SK-N-SH (cell line): Measurements from ENCODE around the gene RNU7-1. TPM values are rescaled to one million over a fixed set of nuclear protein-coding genes. Genes with fewer than 3 reads are reported as not detected.
A peak's percentile ranks its signal among the peaks of the same experiment; 100 is the strongest.

Experiments used
- CTCF ChIA-PET: fragments of 300-600, 350-600 bp; formaldehyde crosslinking; extraction: SDS; loops from one replicate; lab custom pipeline; 2021; lab: Yijun Ruan, JAX
- POLR2A ChIA-PET: fragments of 350-600 bp; sonication (Branson Sonifier 250); formaldehyde crosslinking; extraction: SDS; loops from one replicate; lab custom pipeline; 2020; ENCODE audit warnings: antibody characterized with exemption, inconsistent platforms; lab: Yijun Ruan, JAX
- DNase-seq: peaks from one replicate; pipeline ENCODE4 v3.0.0; 2012
- H2AFZ ChIP-seq: fragments of 200-600 bp; sonication (generic); 2 replicates; pipeline ENCODE4 v1.8.1; 2016; ENCODE audit warnings: antibody characterized with exemption, mild to moderate bottlenecking, low read depth
- H3F3A ChIP-seq: fragments of 200-600 bp; sonication (generic); replicated peaks from 2 replicates; pipeline ENCODE3; 2016; ENCODE audit warnings: antibody characterized with exemption, mild to moderate bottlenecking; ENCODE audit not compliant: insufficient read depth
- H3K27ac ChIP-seq, 2 experiments: fragments of 200-500 bp in 1 of 2; fragments of 200-600 bp in 1 of 2; sonication (Bioruptor generic) in 1 of 2; sonication (generic), shearing (Covaris generic) in 1 of 2; 2 replicates each; pipeline versions ENCODE4 v1.5.1 to v1.6.1; 2014 to 2016; ENCODE audit warnings: low read depth in 2 of 2, inconsistent platforms in 1 of 2, low read length in 1 of 2, mild to moderate bottlenecking in 1 of 2, mixed read lengths in 1 of 2
- H3K27me3 ChIP-seq: fragments of 200-600 bp; sonication (generic), shearing (Covaris generic); 2 replicates; pipeline ENCODE4 v1.6.1; 2016; ENCODE audit warnings: mixed run types; ENCODE audit not compliant: insufficient read depth
- H3K36me3 ChIP-seq, 2 experiments: fragments of 200-500 bp in 1 of 2; fragments of 200-600 bp in 1 of 2; sonication (Bioruptor generic) in 1 of 2; sonication (generic) in 1 of 2; replicated peaks in 1 of 2; 2 replicates each; pipeline versions ENCODE3 to v1.5.1; 2014 to 2016; ENCODE audit warnings: low read length in 1 of 2, mild to moderate bottlenecking in 1 of 2; ENCODE audit not compliant: insufficient read depth in 2 of 2, control insufficient read depth in 1 of 2
- H3K4me1 ChIP-seq, 2 experiments: fragments of 200-500 bp in 1 of 2; fragments of 200-600 bp in 1 of 2; sonication (Bioruptor generic) in 1 of 2; sonication (generic), shearing (Covaris generic) in 1 of 2; 2 replicates each; pipeline versions ENCODE4 v1.5.1 to v1.6.1; 2014 to 2016; ENCODE audit warnings: low read depth in 1 of 2, low read length in 1 of 2, mixed run types in 1 of 2; ENCODE audit not compliant: insufficient read depth in 2 of 2, control insufficient read depth in 1 of 2
- H3K4me2 ChIP-seq: fragments of 200-600 bp; sonication (generic), shearing (Covaris generic); 2 replicates; pipeline ENCODE4 v1.6.1; 2017; ENCODE audit warnings: mixed run types
- H3K4me3 ChIP-seq, 2 experiments: fragments of 200-500 bp in 1 of 2; fragments of 200-600 bp in 1 of 2; sonication (Bioruptor generic) in 1 of 2; sonication (generic), shearing (Covaris generic) in 1 of 2; 2 replicates each; pipeline versions ENCODE4 v1.5.1 to v1.8.1; 2014 to 2016; ENCODE audit warnings: low read depth in 2 of 2, inconsistent platforms in 1 of 2, low read length in 1 of 2, mild to moderate bottlenecking in 1 of 2, mixed read lengths in 1 of 2, moderate library complexity in 1 of 2
- H3K79me2 ChIP-seq: fragments of 200-600 bp; sonication (generic); 2 replicates; pipeline ENCODE4 v1.8.1; 2017; ENCODE audit warnings: mild to moderate bottlenecking; ENCODE audit not compliant: insufficient read depth
- H3K9ac ChIP-seq: fragments of 200-600 bp; sonication (generic); 2 replicates; pipeline ENCODE4 v1.6.1; 2017; ENCODE audit warnings: mixed run types
- H3K9me2 ChIP-seq: fragments of 200-600 bp; sonication (generic); 2 replicates; pipeline ENCODE4 v1.6.1; 2017; ENCODE audit warnings: mixed run types
- H3K9me3 ChIP-seq: fragments of 200-600 bp; sonication (generic); 2 replicates; pipeline ENCODE4 v1.6.1; 2017; ENCODE audit warnings: mixed run types, mild to moderate bottlenecking, moderate library complexity
- H4K20me1 ChIP-seq: fragments of 200-600 bp; sonication (generic); 2 replicates; pipeline ENCODE4 v1.6.1; 2017; ENCODE audit warnings: mild to moderate bottlenecking, mixed run types; ENCODE audit not compliant: insufficient read depth
- CHD2 ChIP-seq: fragments of 150-350 bp; IDR thresholded peaks from 2 replicates; pipeline ENCODE4 v1.6.1; 2018; ENCODE audit warnings: low read length; ENCODE audit not compliant: partially characterized antibody
- EZH2phosphoT487 ChIP-seq: fragments of 200-600 bp; sonication (generic); IDR thresholded peaks from 2 replicates; pipeline ENCODE4 v1.6.1; 2017; ENCODE audit warnings: low read depth, mixed run types, mild to moderate bottlenecking, antibody characterized with exemption, moderate library complexity, borderline replicate concordance
- FOSL2 ChIP-seq: IDR thresholded peaks from 2 replicates; pipeline ENCODE4 v1.4.0; 2012; ENCODE audit warnings: low read depth, mild to moderate bottlenecking, moderate library complexity, borderline replicate concordance
- IRF3 ChIP-seq: fragments of 150-350 bp; IDR thresholded peaks from 2 replicates; pipeline ENCODE4 v1.6.1; 2016; ENCODE audit warnings: mild to moderate bottlenecking, low read depth, low read length
- MEF2A ChIP-seq: IDR thresholded peaks from 2 replicates; pipeline ENCODE4 v1.4.0; 2012; ENCODE audit warnings: low read depth, borderline replicate concordance
- MXI1 ChIP-seq: IDR thresholded peaks from 2 replicates; pipeline ENCODE4 v1.6.1; 2012; ENCODE audit warnings: mild to moderate bottlenecking, low read depth, low read length, improper control_type of control experiment
- NFIC ChIP-seq: IDR thresholded peaks from 2 replicates; pipeline ENCODE4 v1.4.0; 2012; ENCODE audit warnings: borderline replicate concordance
- NRF1 ChIP-seq: IDR thresholded peaks from 2 replicates; pipeline ENCODE4 v1.6.1; 2012; ENCODE audit warnings: low read depth, mild to moderate bottlenecking, low read length
- PBX3 ChIP-seq: IDR thresholded peaks from 2 replicates; pipeline ENCODE4; 2012
- TAF1 ChIP-seq: IDR thresholded peaks from 2 replicates; pipeline ENCODE4 v1.6.1; 2012; ENCODE audit warnings: low read depth, mild to moderate bottlenecking, low read length, moderate library complexity, borderline replicate concordance
- TEAD4 ChIP-seq: IDR thresholded peaks from 2 replicates; pipeline ENCODE4 v1.4.0; 2012; ENCODE audit warnings: mild to moderate bottlenecking, borderline replicate concordance; ENCODE audit not compliant: insufficient read depth
- WGBS: methylation state at CpG from one replicate; pipeline ENCODE4 v1.1.6; 2017; ENCODE audit warnings: low lambda C conversion rate; 5-methylcytosine and 5-hydroxymethylcytosine counted together
- polyA plus RNA-seq, 3 experiments: library from polyadenylated mRNA; depleted of rRNA; stranded (reverse); fragments of >200 nt; gene quantifications; 2 replicates each; pipeline ENCODE4 v1.2.3, GENCODE V29; 2012
- TF ChIP-seq, protein P1 (sequence below): IDR thresholded peaks from 2 replicates; pipeline ENCODE4 v1.4.0; 2012; ENCODE audit warnings: low read depth, borderline replicate concordance

The RNU7-1 gene
- polyA plus RNA-seq, 1 of the 3 experiments (the other 2 are of a cell fraction) = not detected

DNA sequence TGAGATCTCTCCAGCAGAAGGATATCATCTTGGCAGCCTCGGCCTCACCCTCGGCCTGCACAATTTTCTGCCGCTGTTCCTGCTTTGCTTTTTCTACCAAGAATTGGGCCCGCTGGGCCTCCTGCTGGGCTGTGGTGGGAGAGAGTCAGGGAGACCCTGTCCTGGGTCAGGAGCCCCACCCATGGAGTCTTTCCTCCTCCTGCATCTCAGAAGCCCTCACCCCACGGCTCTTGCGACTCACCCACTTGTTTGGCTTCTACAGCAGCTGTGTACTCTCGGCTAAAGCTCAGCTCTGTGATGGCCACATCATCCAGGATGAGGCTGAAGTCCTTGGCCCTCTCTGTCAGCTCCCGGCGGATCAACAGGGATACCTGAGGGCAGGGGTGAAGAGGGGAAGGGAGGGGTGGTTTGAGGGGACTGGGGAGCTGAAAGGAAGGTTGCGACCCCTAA is 24.1 kb downstream of the RNU7-1 start:
- Histone ChIP-seq H3K27ac (no peak overlapping the region), H3F3A (peaks cover 29% of the 10 kb centered on the region), H3K36me3 (peaks cover 30 to 48% of the 10 kb centered on the region in 2 experiments), H4K20me1 (no peaks in the 10 kb centered on the region), H3K4me3 (no peak overlapping the region), H3K27me3 (no peaks in the 10 kb centered on the region), H3K9me2 (no peaks in the 10 kb centered on the region), H3K9me3 (no peaks in the 10 kb centered on the region), H3K4me1 (peaks cover 10 to 17% of the 10 kb centered on the region in 2 experiments; a peak in 3 of 4 replicates), H3K9ac (no peak overlapping the region), H3K79me2 (peaks cover 48% of the 10 kb centered on the region), H2AFZ (no peak overlapping the region), H3K4me2 (no peak overlapping the region)
- no peak for TF ChIP-seq CHD2
- TF ChIP-seq, protein P1, sequence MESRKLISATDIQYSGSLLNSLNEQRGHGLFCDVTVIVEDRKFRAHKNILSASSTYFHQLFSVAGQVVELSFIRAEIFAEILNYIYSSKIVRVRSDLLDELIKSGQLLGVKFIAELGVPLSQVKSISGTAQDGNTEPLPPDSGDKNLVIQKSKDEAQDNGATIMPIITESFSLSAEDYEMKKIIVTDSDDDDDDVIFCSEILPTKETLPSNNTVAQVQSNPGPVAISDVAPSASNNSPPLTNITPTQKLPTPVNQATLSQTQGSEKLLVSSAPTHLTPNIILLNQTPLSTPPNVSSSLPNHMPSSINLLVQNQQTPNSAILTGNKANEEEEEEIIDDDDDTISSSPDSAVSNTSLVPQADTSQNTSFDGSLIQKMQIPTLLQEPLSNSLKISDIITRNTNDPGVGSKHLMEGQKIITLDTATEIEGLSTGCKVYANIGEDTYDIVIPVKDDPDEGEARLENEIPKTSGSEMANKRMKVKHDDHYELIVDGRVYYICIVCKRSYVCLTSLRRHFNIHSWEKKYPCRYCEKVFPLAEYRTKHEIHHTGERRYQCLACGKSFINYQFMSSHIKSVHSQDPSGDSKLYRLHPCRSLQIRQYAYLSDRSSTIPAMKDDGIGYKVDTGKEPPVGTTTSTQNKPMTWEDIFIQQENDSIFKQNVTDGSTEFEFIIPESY = no peak
- no peak for TF ChIP-seq MEF2A
- TF ChIP-seq FOSL2 = no peak
- TF ChIP-seq EZH2phosphoT487 = no peak
- no peak for DNase-seq
- 91% methylated on average over 6 of the region's 10 CpGs for WGBS
- CTCF ChIA-PET = interaction anchor here (1.4 to 2.6 kb wide), 5 partner anchors 10 to 125 kb away, joined by 3 to 20 read pairs (median 7); partner anchors contain the start of genes C12orf57 and RNU7-1
- POLR2A ChIA-PET = interaction anchor here (0.7 to 1.2 kb wide), 2 partner anchors 23 to 41 kb away, joined by 3 read pairs; no protein-coding TSS in a partner anchor

DNA sequence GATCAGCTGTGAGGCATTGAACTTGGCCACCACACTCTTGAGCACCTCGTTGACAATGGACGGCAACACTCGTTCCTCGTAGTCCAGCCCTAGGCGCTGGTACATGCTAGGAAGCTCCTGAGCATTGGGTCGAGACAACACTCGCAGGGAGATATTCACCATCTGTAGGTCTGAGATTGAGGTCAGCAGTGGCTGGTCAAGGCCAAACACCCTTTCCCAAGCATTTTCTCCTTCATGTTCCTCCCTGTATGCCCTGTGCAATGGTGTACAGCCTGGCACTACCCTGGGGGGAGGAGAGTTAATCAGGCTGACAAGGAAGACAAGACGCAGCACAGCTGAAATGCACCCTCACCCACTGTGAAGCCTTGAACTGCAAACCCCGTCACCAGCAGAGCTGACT is 24.8 kb downstream of the RNU7-1 start:
- 90% methylated on average over 6 of the region's 9 CpGs for WGBS
- peaks cover 33 to 48% of the 10 kb centered on the region in 2 experiments for H3K36me3 ChIP-seq

More for the DNA sequence above, 24.8 kb downstream of the RNU7-1 start:
- no peak overlapping the region; a peak in 1 of 4 replicates for H3K27ac ChIP-seq
- no peak overlapping the region; a peak in 1 of 4 replicates for H3K4me3 ChIP-seq
- no peaks in the 10 kb centered on the region for H3K9me3 ChIP-seq
- H3K79me2 ChIP-seq = peaks cover 55% of the 10 kb centered on the region
- no peak for DNase-seq
- H3K9ac ChIP-seq = peak overlapping the region; percentile 88; the same call in 1 of the 2 replicates
- TF ChIP-seq MXI1 = no peak
- no peak for TF ChIP-seq TAF1
- no peak for TF ChIP-seq PBX3
- no peak for TF ChIP-seq IRF3
- TF ChIP-seq NRF1 = no peak
- no peak for TF ChIP-seq TEAD4
- TF ChIP-seq NFIC = no peak
- POLR2A ChIA-PET = interaction anchor here (0.8 to 2.0 kb wide), 3 partner anchors 24 to 42 kb away, joined by 3 to 13 read pairs (median 3); partner anchors contain the start of genes C12orf57 and RNU7-1
- no peaks in the 10 kb centered on the region for H3K9me2 ChIP-seq
- no peaks in the 10 kb centered on the region for H4K20me1 ChIP-seq
- peaks cover 29% of the 10 kb centered on the region for H3F3A ChIP-seq
- H2AFZ ChIP-seq = no peak overlapping the region
- no peaks in the 10 kb centered on the region for H3K27me3 ChIP-seq
- H3K4me1 ChIP-seq = peaks cover 10 to 16% of the 10 kb centered on the region in 2 experiments; a peak in 3 of 4 replicates
- H3K4me2 ChIP-seq = peak overlapping the region; percentile 91; the same call in 1 of the 2 replicates
- CTCF ChIA-PET = interaction anchor here (1.0 to 2.6 kb wide), 9 partner anchors 9 to 176 kb away, joined by 3 to 20 read pairs (median 5); partner anchors contain the start of genes C12orf57 and RNU7-1
